Activated CD4-positive, alpha-beta T cell treated with anti-CD3 and anti-CD28 coated beads, Interleukin-2, amount 50 U/mL, for 1 hour (primary cell): ENCODE measurements around the gene KDR.

Source experiments
- DNase-seq: peaks from one replicate; pipeline ENCODE4 v3.0.0-alpha.2; 2020

KDR gene

GRCh38 chr4:55122235-55122634, 3.2 kb downstream of the KDR start:
- no peak for DNase-seq

DNA sequence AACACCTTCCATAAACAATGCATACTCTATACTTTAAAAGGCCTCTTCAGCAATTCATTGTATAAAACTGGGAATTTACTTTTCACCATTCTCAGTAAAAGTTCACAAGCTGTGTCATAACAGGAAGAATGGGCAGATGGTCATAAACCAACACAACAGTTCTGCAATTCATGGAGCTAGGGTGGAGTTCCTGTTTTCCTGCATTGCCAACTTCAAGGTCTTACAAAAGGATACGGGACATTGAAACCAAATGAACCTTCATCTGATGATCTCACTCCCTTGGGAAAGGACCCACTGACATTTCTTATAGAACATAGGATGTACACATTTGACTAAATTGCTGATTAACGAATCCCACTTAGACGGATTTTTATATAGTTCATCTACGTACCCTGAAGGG, 4.1 kb downstream of the KDR start:
- no peak for DNase-seq

DNA sequence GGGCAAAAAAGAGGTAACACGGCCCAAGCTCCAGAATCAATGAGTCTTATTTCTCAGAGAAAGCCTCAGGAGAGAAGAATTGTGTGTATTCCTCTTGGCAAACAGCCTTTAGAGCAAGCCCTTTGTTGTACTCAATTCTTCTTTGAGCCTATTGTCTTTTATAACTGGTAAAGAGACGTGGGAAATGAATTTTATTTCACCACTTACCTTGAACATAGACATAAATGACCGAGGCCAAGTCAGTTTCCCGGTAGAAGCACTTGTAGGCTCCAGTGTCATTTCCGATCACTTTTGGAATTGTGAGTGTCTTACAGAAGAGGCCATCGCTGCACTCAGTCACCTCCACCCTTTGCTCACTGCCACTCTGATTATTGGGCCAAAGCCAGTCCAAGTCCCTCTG, 7.0 kb downstream of the KDR start:
- no peak for DNase-seq

GRCh38 chr4:55117511-55117910, 7.9 kb downstream of the KDR start:
- no peak for DNase-seq

DNA sequence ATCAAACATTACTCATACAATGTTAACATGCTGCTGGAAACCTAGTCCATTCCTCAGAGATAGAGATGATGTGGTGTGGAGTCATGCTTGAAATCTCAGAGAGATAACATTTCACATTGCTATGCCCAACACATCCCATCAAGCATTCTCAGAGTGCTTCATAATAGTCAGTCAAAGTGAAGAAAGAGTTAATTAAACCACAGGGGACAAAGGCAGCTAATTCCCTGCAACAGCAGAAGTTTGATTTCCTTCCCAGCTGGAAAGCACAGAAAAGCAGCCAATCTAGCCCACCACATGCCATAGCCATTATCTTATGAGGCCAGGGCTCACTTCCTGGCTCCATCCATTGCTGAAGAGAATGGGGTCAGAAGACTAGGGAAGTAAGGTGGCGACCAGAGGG, 8.9 kb downstream of the KDR start:
- DNase-seq, result no peak

DNA sequence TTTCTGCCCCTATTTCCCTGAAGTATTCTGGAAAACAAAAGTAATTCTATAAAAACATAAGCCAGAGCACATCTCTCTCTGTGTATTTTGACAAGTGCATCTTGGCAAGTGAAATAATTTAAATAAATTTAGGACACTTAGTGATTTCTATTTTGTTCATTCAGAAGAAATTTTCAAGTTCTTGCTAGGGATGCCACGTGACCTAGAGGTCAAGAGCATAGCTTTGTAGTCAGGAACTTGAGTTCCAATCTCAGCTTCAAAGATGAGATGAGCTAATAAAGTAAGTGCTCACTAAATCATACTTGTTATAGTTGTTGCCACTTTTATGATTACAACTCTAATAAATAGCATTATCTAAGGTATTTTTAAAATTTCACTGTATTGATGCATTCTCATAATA, 13.8 kb downstream of the KDR start:
- DNase-seq, result no peak

GRCh38 chr4:55110131-55110530, 15.3 kb downstream of the KDR start:
- no peak for DNase-seq

- no peak for DNase-seq
These were observed 18.3 kb downstream of the KDR start for GRCh38 chr4:55107054-55107453.

GRCh38 chr4:55103224-55103623, 22.2 kb downstream of the KDR start:
- no peak for DNase-seq

DNA sequence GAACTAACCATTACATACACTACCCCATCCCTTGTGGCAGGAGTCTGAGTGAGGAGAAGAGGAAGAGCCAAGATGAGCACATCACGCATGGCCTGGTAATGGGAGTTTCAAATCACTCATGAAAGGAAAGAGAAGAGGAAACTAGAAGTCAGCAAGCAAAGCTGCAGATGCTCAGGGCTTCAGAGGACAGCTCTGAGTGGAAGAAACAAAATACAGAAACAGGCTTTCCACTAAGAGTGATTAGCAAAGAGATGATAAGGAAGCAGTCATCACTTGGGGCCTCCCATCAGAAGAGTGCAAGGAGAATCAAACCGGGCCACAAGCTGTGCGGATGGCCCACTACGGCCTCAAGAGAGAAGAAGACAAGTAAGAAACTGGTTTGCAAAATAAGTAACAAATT, 25.6 kb downstream of the KDR start:
- no peak for DNase-seq

DNA sequence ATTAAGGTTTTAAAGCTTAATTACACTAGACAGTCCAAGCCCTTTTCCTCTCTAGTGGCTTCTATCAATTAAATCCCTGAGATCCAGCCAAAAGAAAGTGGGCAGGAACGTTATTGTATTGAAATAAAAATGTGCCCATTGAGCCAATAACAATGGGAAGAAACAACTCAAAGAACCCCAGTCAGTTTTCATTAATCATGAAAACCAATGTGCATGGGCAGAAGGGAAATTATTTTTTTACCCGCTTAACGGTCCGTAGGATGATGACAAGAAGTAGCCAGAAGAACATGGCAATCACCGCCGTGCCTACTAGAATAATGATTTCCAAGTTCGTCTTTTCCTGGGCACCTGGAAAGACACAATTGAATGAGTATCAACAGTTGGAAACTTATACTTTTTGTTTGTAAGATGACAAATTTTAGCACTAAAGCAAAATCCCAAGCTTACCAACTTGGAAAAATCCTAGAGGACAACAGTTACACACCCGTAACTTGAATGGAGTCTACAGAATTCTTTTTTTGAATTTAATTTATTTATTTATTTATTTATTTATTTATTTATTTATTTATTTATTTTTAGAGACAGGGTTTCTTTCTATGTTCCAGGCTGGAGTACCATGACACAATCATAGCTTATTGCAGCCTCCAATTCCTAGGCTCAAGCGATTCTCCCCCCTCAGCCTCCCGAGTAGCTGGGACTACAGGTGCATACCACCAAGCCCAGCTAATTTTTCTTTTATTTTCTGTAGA, 26.8 kb downstream of the KDR start:
- no peak for DNase-seq

GRCh38 chr4:55096619-55097018, 28.8 kb downstream of the KDR start:
- no peak for DNase-seq

GRCh38 chr4:55096045-55096444, 29.4 kb downstream of the KDR start:
- DNase-seq, result no peak

GRCh38 chr4:55092504-55092903, 32.9 kb downstream of the KDR start:
- no peak for DNase-seq

GRCh38 chr4:55089916-55090315, 35.5 kb downstream of the KDR start:
- no peak for DNase-seq

GRCh38 chr4:55087913-55088260, 37.5 kb downstream of the KDR start:
- DNase-seq, result no peak

GRCh38 chr4:55087009-55087912, 38.1 kb downstream of the KDR start:
- DNase-seq, result no peak

DNA sequence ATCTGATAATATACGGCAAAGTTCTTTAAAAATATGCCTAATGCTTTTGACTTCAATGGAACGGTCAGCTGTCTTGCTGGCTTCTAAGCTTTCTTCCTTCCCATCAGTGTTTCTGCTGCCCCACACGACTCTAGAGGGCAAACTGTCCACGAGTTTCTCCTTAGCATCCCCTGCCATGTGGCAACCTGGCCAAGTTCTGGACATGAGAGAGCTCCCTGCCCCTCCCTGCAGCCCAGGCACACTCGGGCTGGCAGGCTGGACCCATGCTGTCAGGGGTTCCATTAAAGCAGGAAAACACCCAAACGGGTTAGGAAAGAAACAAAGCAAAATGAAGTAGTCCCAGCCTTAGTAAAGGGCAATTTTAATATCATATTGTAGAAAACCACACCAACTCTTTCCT, 38.8 kb downstream of the KDR start:
- DNase-seq, result no peak

DNA sequence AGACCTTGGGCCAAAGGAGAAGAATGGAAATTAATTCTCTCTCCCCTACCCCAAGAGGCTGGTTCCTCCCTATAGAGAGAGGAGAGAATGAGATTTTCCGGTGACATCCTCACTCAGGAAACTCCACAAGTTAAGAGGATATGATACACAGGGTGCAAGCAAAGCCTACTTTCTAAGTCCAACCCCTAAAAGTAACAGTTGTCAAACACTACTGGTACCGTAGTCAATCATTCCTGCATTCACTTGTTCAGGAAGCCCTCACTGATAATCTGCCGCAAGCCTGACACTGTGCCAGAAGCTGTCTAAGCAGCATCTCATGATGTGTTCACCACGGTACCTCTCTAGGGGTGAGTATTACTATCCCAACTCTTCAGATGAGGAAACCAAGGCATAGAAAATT, 41.7 kb downstream of the KDR start:
- DNase-seq, result no peak

DNA sequence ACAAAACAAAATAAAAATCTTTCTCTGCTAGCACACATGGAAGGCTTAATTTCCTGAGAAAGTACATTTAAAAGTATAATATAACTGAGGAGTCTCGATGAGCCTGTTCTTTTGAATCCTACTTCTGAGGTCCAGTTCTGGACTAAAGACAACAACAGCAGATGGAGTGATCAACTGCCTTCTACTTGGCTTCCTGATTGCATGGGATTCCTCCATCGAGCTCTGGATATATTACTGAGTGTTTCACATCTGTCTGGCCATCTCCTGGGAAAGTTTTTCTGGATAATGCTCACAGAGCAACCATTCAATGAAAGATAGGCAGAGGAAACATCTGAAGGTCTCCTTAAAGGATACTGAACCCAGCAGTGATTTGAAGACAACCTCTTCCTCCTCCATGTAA, 42.6 kb downstream of the KDR start:
- no peak for DNase-seq

GRCh38 chr4:55080174-55080865, 45.1 kb downstream of the KDR start:
- no peak for DNase-seq

DNA sequence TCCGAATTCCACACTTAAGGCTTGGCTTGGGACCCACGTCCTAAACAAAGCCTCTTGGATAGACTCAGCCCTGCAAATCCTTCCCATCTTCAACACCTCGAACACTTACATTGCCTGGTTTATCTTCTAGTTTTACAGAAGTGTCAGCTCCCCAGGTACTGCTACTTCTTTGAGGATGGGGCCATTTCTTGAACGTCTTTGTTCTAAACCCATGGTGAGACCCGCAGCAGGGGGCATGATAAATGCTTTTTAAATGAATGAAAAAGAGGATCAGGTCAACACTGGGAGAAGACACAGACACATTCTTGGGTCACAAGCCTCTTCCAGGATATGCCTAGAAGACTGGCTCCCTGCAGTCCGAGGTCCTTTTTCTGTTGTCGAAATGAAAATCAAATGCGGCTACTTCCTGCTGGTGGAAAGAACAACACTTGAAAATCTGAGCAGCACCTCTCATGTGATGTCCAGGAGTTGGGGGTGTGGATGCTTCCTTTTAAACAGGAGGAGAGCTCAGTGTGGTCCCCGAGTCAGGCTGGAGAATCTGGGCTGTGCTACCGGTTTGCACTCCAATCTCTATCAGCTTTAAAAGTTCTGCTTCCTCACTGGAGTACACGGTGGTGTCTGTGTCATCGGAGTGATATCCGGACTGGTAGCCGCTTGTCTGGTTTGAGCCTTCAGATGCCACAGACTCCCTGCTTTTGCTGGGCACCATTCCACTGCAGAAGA, 45.8 kb downstream of the KDR start:
- DNase-seq, result no peak

DNA sequence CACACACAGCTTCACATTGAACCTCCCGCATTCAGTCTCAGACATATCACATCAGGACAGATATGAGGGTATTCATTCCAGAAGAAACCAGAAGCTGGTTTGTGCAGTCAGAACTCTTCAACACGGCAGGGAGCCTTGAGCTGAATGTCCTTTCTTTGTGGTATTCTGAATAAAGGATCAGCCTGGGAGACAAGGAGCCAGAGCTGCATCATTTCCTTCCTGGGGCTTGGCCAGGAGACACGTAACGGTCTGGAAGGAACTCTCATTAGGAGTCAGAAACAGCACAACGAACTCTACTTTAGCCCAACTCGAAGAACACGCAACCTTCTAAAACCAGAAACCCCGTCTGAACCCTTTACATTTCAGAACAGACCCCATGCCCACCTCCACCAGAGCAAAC, 46.4 kb downstream of the KDR start:
- DNase-seq, result no peak
